Measurements from ENCODE around the gene EPHB2.

EPHB2 gene

GRCh38 chr1:22892789-22893188, 182.2 kb downstream of the EPHB2 start:
- DNase-seq = peak; percentile 82

- no peak for DNase-seq
These were observed 182.7 kb downstream of the EPHB2 start for GRCh38 chr1:22893292-22893691.

- DNase-seq = no peak
These were observed 184.7 kb downstream of the EPHB2 start for GRCh38 chr1:22895357-22895756.

- DNase-seq = no peak
These were observed 185.5 kb downstream of the EPHB2 start for GRCh38 chr1:22896184-22896583.

GRCh38 chr1:22900451-22900850, 189.8 kb downstream of the EPHB2 start:
- no peak for DNase-seq

- no peak for DNase-seq
These were observed 192.5 kb downstream of the EPHB2 start for GRCh38 chr1:22903113-22903512.

- no peak for DNase-seq
These were observed 196.3 kb downstream of the EPHB2 start for GRCh38 chr1:22906968-22907367.

GRCh38 chr1:22907528-22907927, 196.9 kb downstream of the EPHB2 start:
- DNase-seq = no peak

- DNase-seq = no peak
These were observed 198.3 kb downstream of the EPHB2 start for GRCh38 chr1:22908880-22909426.

GRCh38 chr1:22910286-22910685, 199.6 kb downstream of the EPHB2 start:
- DNase-seq = no peak

- DNase-seq = no peak
These were observed 200.5 kb downstream of the EPHB2 start for GRCh38 chr1:22910986-22911651.

GRCh38 chr1:22912311-22912710, 201.7 kb downstream of the EPHB2 start:
- DNase-seq = no peak

GRCh38 chr1:22913421-22914141, 202.9 kb downstream of the EPHB2 start:
- DNase-seq = no peak

- no peak for DNase-seq
These were observed 203.5 kb downstream of the EPHB2 start for GRCh38 chr1:22914156-22914555.

- DNase-seq = no peak
These were observed 204.1 kb downstream of the EPHB2 start for GRCh38 chr1:22914633-22915217.

- no peak for DNase-seq
These were observed 204.6 kb downstream of the EPHB2 start for GRCh38 chr1:22915231-22915630.

- no peak for DNase-seq
These were observed 205.3 kb downstream of the EPHB2 start for GRCh38 chr1:22915816-22916470.

GRCh38 chr1:22916471-22916820, 205.8 kb downstream of the EPHB2 start:
- no peak for DNase-seq

- DNase-seq = no peak
These were observed 207.3 kb downstream of the EPHB2 start for GRCh38 chr1:22917989-22918388.

- no peak for DNase-seq
These were observed 208.0 kb downstream of the EPHB2 start for GRCh38 chr1:22918644-22919043.

- no peak for DNase-seq
These were observed 208.8 kb downstream of the EPHB2 start for GRCh38 chr1:22919341-22920025.

GRCh38 chr1:22920026-22920733, 209.5 kb downstream of the EPHB2 start:
- no peak for DNase-seq
